ENCODE results near the gene UBAC1.

UBAC1 gene

GRCh38 chr9:135974220-135974573 is 13.0 kb upstream of the UBAC1 start:
- no peaks in the 10 kb centered on the region for H3K36me3 ChIP-seq
- no peak for TF ChIP-seq CTCF (IDR thresholded peaks at IDR 0.05)
- intact Hi-C loops (cut with DNase I; ENCODE audit: low total_unique reads): no loop called here
- no peak overlapping the region for H3K27ac ChIP-seq
- H3K4me1 ChIP-seq: peaks cover 0 to 6% (median 4%) of the 10 kb centered on the region in 4 donors
- peaks cover 0 to 59% of the 10 kb centered on the region in 2 donors for H3K27me3 ChIP-seq
- DNase-seq: no peak
- H3K4me3 ChIP-seq: no peak overlapping the region
- no peaks in the 10 kb centered on the region for H3K9me3 ChIP-seq

- peaks cover 0 to 54% of the 10 kb centered on the region in 2 donors for H3K27me3 ChIP-seq
- no peak overlapping the region for H3K4me3 ChIP-seq
- intact Hi-C loops (cut with DNase I; ENCODE audit: low total_unique reads): no loop called here
- peak in 1 of 2 donors; percentile 58 for DNase-seq
- TF ChIP-seq CTCF (IDR thresholded peaks at IDR 0.05): no peak
- no peaks in the 10 kb centered on the region for H3K9me3 ChIP-seq
- no peaks in the 10 kb centered on the region for H3K4me1 ChIP-seq
- H3K36me3 ChIP-seq: no peaks in the 10 kb centered on the region
- H3K27ac ChIP-seq: no peak overlapping the region
Observed at GRCh38 chr9:135973277-135974219, 12.4 kb upstream of the UBAC1 start.

- no peaks in the 10 kb centered on the region for H3K36me3 ChIP-seq
- intact Hi-C loops (cut with DNase I; ENCODE audit: low total_unique reads): no loop called here
- no peak overlapping the region for H3K27ac ChIP-seq
- peaks cover 0 to 48% of the 10 kb centered on the region in 2 donors for H3K27me3 ChIP-seq
- TF ChIP-seq CTCF (IDR thresholded peaks at IDR 0.05): no peak
- no peaks in the 10 kb centered on the region for H3K9me3 ChIP-seq
- H3K4me3 ChIP-seq: no peak overlapping the region
- peaks cover 0 to 12% (median 0%) of the 10 kb centered on the region in 4 donors for H3K4me1 ChIP-seq
- no peak for DNase-seq
Observed at GRCh38 chr9:135971892-135972291, 10.7 kb upstream of the UBAC1 start.

GRCh38 chr9:135971111-135971766 is 10.1 kb upstream of the UBAC1 start:
- Histone ChIP-seq H3K9me3 (no peaks in the 10 kb centered on the region), H3K27me3 (peaks cover 0 to 48% of the 10 kb centered on the region in 2 donors), H3K4me3 (no peak overlapping the region), H3K4me1 (peaks cover 0 to 12% (median 0%) of the 10 kb centered on the region in 4 donors), H3K36me3 (no peaks in the 10 kb centered on the region), H3K27ac (no peak overlapping the region)
- no peak for DNase-seq
- TF ChIP-seq CTCF (IDR thresholded peaks at IDR 0.05): no peak
- intact Hi-C loops (cut with DNase I; ENCODE audit: low total_unique reads): no loop called here

- H3K4me1 ChIP-seq: peaks cover 0 to 12% (median 0%) of the 10 kb centered on the region in 4 donors
- H3K9me3 ChIP-seq: no peaks in the 10 kb centered on the region
- no peak for TF ChIP-seq CTCF (IDR thresholded peaks at IDR 0.05)
- no peak overlapping the region for H3K27ac ChIP-seq
- H3K27me3 ChIP-seq: peaks cover 0 to 43% of the 10 kb centered on the region in 2 donors
- intact Hi-C loops (cut with DNase I; ENCODE audit: low total_unique reads): no loop called here
- no peaks in the 10 kb centered on the region for H3K36me3 ChIP-seq
- H3K4me3 ChIP-seq: no peak overlapping the region
- no peak for DNase-seq
Observed at GRCh38 chr9:135970128-135970815, 9.1 kb upstream of the UBAC1 start.
